ENCODE measurements around the gene ATXN1. TPM values are rescaled to one million over a fixed set of nuclear protein-coding genes. Genes with fewer than 3 reads are reported as not detected.

The ATXN1 gene
- total and polyA plus RNA-seq, 3 donors from 2014 or later: 12.8 to 84.1 (median 64.3) TPM

GRCh38 chr6:16305788-16306187 is 455.5 kb downstream of the ATXN1 start:
- no peak for DNase-seq
- H3K4me3 ChIP-seq: no peak overlapping the region
- H3K36me3 ChIP-seq (ENCODE audit: low read depth, missing control alignments): no peaks in the 10 kb centered on the region
- 65 to 73% methylated on average over 19 of the region's 19 CpGs for WGBS, 2 donors
- no peak overlapping the region for H3K27ac ChIP-seq
- H3K4me1 ChIP-seq: no peaks in the 10 kb centered on the region
- TF ChIP-seq CTCF (IDR thresholded peaks at IDR 0.05): no peak
- no peak for TF ChIP-seq POLR2A (IDR thresholded peaks at IDR 0.05)
- no peaks in the 10 kb centered on the region for H3K9me3 ChIP-seq
- H3K27me3 ChIP-seq: no peaks in the 10 kb centered on the region
- intact Hi-C loops (cut with DNase I; ENCODE audit: low total_unique reads): no loop called here

DNA sequence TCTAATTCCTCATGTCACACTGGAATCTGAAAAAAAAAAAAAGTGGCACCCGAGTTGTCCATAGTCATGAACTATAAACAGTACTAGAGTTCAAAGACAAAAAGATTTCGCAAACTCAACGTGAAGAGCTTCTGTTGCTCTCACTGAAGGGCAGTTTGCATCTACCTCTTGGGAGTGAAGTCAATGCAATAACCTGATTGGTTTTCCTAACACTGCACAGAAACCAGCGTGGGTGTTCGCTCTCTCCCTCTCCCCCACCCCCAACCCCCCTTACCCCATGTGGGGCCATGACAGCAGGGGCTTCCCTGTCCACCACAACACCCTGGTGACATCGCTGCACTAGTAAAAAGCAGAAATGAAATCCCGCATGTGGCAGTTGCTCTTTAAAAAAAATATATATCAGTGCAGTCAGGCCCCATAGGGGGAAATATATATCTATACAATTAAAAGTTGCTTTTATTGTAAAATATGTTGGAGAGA is 456.0 kb downstream of the ATXN1 start:
- DNase-seq: no peak
- no peak overlapping the region for H3K27ac ChIP-seq
- intact Hi-C loops (cut with DNase I; ENCODE audit: low total_unique reads): no loop called here
- no peak overlapping the region for H3K4me3 ChIP-seq
- H3K36me3 ChIP-seq (ENCODE audit: low read depth, missing control alignments): no peaks in the 10 kb centered on the region
- H3K9me3 ChIP-seq: no peaks in the 10 kb centered on the region
- H3K4me1 ChIP-seq: no peaks in the 10 kb centered on the region
- TF ChIP-seq POLR2A (IDR thresholded peaks at IDR 0.05) (no peak), CTCF (IDR thresholded peaks at IDR 0.05) (no peak)
- WGBS, 2 donors: 55 to 59% methylated on average over 7 of the region's 7 CpGs
- no peaks in the 10 kb centered on the region for H3K27me3 ChIP-seq

- DNase-seq: peak; percentile 57
These were observed 458.3 kb downstream of the ATXN1 start for GRCh38 chr6:16302721-16303552.

DNA sequence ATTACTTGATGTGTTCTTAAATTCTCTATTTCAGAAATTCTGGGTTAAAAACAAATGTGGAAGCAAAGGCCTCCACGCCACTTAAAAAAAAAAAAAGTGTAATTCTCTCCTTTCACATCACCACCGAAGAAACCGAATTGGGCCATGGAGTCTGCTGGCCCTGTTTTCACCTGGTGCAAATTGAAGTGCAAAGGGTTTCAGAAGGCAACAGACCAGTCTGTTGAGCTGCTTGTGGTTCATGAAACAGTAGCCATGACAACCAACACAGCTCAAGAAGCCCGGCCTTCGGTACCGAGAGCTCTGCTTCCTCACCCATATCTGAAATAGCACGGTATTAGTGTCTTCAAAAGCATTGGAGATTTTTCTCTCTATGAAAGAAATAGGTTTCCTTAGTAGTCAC is 459.7 kb downstream of the ATXN1 start:
- Histone ChIP-seq H3K27ac (no peak overlapping the region), H3K36me3 (ENCODE audit: low read depth, missing control alignments) (no peaks in the 10 kb centered on the region), H3K4me3 (no peak overlapping the region), H3K27me3 (no peaks in the 10 kb centered on the region), H3K4me1 (no peaks in the 10 kb centered on the region), H3K9me3 (no peaks in the 10 kb centered on the region)
- WGBS, 2 donors: 84 to 94% methylated on average over 7 of the region's 7 CpGs
- no peak for TF ChIP-seq CTCF (IDR thresholded peaks at IDR 0.05)
- TF ChIP-seq POLR2A (IDR thresholded peaks at IDR 0.05): no peak
- DNase-seq: no peak
- intact Hi-C loops (cut with DNase I; ENCODE audit: low total_unique reads): no loop called here

More at GRCh38 chr6:16302721-16303552, 458.3 kb downstream of the ATXN1 start:
- Histone ChIP-seq H3K27ac (no peak overlapping the region), H3K36me3 (ENCODE audit: low read depth, missing control alignments) (no peaks in the 10 kb centered on the region), H3K4me1 (no peaks in the 10 kb centered on the region), H3K9me3 (no peaks in the 10 kb centered on the region), H3K27me3 (no peaks in the 10 kb centered on the region), H3K4me3 (no peak overlapping the region)
- WGBS, 2 donors: 53 to 57% methylated on average over 26 to 27 of the region's 27 CpGs
- intact Hi-C loops (cut with DNase I; ENCODE audit: low total_unique reads): no loop called here
- TF ChIP-seq CTCF (IDR thresholded peaks at IDR 0.05): no peak
- no peak for TF ChIP-seq POLR2A (IDR thresholded peaks at IDR 0.05)

All from testis (tissue), 3 donors.